PC-3 (cell line): ENCODE results near the gene CFD. TPM values are rescaled to one million over a fixed set of nuclear protein-coding genes. Genes with fewer than 3 reads are reported as not detected.

Experiments used
- ATAC-seq: fragments of 200-7000 bp; cut with Tn5 transposase; 2 replicates; pipeline ENCODE4 v1.9.1; 2020; ENCODE audit warnings: mild to moderate bottlenecking, moderate library complexity
- BruUV-seq: library from RNA; stranded (reverse); fragments of 400-500 nt; replicated peaks from 2 replicates; lab custom pipeline; 2021; lab: Mats Ljungman, UMichigan
- CTCF ChIA-PET: fragments of 300-600 bp; sonication (Branson Sonifier 250); formaldehyde crosslinking; loops from one replicate; lab custom pipeline; 2022; ENCODE audit warnings: antibody characterized with exemption; lab: Charles Lee
- POLR2A ChIA-PET: fragments of 300-600 bp; sonication (Branson Sonifier 250); formaldehyde crosslinking; loops from one replicate; lab custom pipeline; 2022; ENCODE audit warnings: antibody characterized with exemption; ENCODE audit not compliant: unreplicated experiment; lab: Charles Lee
- DNase-seq: peaks from one replicate; pipeline ENCODE4 v3.0.0-alpha.2; 2015
- H2AFZ ChIP-seq: fragments of 300-600 bp; sonication (generic); 2 replicates; pipeline ENCODE4 v1.6.0; 2016; ENCODE audit warnings: antibody characterized with exemption, low read length
- H3F3A ChIP-seq: fragments of 300-600 bp; sonication (generic); one replicate; pipeline ENCODE4 v1.6.0; 2017; ENCODE audit warnings: antibody characterized with exemption, low read length, control low read depth, mild to moderate bottlenecking; ENCODE audit not compliant: unreplicated experiment
- H3K27ac ChIP-seq: fragments of 300-600 bp; sonication (generic); 2 replicates; pipeline ENCODE4 v1.5.1; 2016; ENCODE audit warnings: mild to moderate bottlenecking, low read length
- H3K27me3 ChIP-seq: fragments of 300-600 bp; sonication (generic); 2 replicates; pipeline ENCODE4 v1.6.1; 2016; ENCODE audit warnings: low read length, mixed read lengths
- H3K36me3 ChIP-seq: fragments of 300-600 bp; sonication (generic); 2 replicates; pipeline ENCODE4 v1.6.1; 2016; ENCODE audit warnings: low read depth, mixed run types, low read length, mixed read lengths
- H3K4me1 ChIP-seq: fragments of 300-600 bp; sonication (generic); 2 replicates; pipeline ENCODE4 v1.5.1; 2016; ENCODE audit warnings: low read length; ENCODE audit not compliant: insufficient read depth
- H3K4me2 ChIP-seq: fragments of 300-600 bp; sonication (generic); 2 replicates; pipeline ENCODE4 v1.6.0; 2016; ENCODE audit warnings: low read length
- H3K4me3 ChIP-seq: fragments of 300-600 bp; sonication (generic); 2 replicates; pipeline ENCODE4 v1.5.1; 2016; ENCODE audit warnings: mild to moderate bottlenecking, low read length, mixed read lengths
- H3K79me2 ChIP-seq: fragments of 300-600 bp; sonication (generic); 2 replicates; pipeline ENCODE4 v1.6.1; 2017; ENCODE audit warnings: low read length, mixed read lengths
- H3K9ac ChIP-seq: fragments of 300-600 bp; sonication (generic); 2 replicates; pipeline ENCODE4 v1.6.0; 2016; ENCODE audit warnings: mild to moderate bottlenecking, low read length
- H3K9me2 ChIP-seq: fragments of 300-600 bp; sonication (generic); replicated peaks from 2 replicates; pipeline ENCODE4 v1.6.1; 2016; ENCODE audit warnings: mixed run types, low read length, mixed read lengths
- H3K9me3 ChIP-seq: fragments of 300-600 bp; sonication (generic); 2 replicates; pipeline ENCODE4 v1.6.1; 2016; ENCODE audit warnings: low read length, mixed read lengths
- H4K20me1 ChIP-seq: fragments of 300-600 bp; sonication (generic); 2 replicates; pipeline ENCODE4 v1.6.1; 2016; ENCODE audit warnings: low read length, mixed read lengths
- CTCF ChIP-seq: fragments of 300-600 bp; sonication (generic); conservative IDR thresholded peaks from 2 replicates; pipeline ENCODE4 v1.5.1; 2017; ENCODE audit warnings: antibody characterized with exemption, low read depth, mild to moderate bottlenecking, low read length
- EZH2 ChIP-seq: fragments of 300-600 bp; sonication (generic); IDR thresholded peaks from one replicate; pipeline ENCODE4 v1.6.1; 2017; ENCODE audit warnings: antibody characterized with exemption, mild to moderate bottlenecking, low read length; ENCODE audit not compliant: unreplicated experiment
- EZH2phosphoT487 ChIP-seq: fragments of 300-600 bp; sonication (generic); IDR thresholded peaks from 2 replicates; pipeline ENCODE4 v1.6.1; 2018; ENCODE audit warnings: mild to moderate bottlenecking, antibody characterized with exemption, low read length, borderline replicate concordance
- intact Hi-C: fragments of 100-400 bp; cut with micrococcal nuclease; formaldehyde crosslinking; loops from 2 replicates; pipeline ENCODE4 v1.9.0; 2023
- total RNA-seq: library from RNA; depleted of rRNA; stranded (reverse); fragments of >200 nt; gene quantifications from 2 replicates; pipeline ENCODE4 v1.2.3, GENCODE V29; 2014

CFD gene
- total RNA-seq, 1 experiment from 2014 or later, result 22.4 TPM

DNA sequence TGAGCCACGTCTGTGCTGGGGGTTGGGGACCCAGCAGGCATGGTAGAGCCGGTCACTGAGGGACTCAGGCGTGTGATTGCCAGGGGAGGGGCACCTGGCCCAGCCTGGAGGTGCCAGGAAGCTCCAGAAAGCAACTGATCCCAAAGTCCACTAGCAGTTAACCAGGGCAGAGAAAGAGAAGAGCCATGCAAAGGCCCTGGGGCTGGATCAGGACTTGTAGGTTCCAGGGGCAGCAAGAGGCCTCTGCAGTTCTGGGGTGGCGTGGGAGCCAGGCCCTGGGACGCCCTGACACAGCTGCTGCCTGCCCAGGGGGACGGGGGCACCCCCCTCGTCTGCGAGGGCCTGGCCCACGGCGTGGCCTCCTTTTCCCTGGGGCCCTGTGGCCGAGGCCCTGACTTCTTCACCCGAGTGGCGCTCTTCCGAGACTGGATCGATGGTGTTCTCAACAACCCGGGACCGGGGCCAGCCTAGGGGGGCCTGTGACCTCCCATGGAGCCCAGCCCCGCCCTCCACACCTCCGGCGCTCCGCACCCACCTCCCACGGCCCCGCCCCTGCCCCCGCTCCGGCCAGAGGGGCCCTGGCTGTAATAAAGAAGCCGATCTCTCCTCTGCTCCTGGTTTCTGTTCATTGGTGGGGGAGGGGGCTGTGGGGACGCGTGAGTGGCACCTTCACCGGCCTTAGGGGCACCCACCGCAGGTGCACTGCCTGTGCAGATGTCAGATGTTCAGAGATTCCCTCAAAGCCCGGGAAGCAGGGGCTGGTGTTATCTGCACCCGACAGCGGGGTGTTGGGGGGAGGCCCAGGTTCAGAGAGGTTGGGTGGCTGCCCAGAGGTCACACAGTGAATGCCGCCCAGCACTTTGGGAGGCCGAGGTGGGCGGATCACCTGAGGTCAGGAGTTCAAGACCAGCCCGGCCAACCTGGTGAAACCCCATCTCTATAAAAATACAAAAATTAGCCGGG, 27.8 kb upstream of the CFD start:
- CTCF ChIA-PET, result no interaction called here
- intact Hi-C loops, result loop anchor here (2.0 kb wide), 1 partner anchor 61 kb away; no protein-coding TSS in a partner anchor

DNA sequence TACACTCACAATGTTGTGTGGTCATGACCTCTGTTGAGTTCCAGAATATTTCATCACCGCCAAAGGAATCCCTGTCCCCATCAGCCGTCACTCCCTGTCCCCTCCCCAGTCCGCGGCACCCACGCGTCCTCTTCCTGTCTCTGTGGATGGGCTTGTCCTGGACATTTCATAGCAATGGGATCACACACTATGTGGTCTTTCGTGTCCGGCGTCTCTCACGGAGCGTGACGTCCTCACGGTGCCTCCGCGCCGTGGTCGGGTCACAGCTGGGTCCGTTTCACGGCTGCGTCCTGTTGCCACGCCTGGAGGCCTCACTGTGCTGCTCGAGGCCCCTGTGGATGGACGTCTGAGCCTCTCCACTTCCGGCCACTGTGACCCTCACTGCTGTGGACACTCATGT, 25.2 kb upstream of the CFD start:
- no TSS peak for BruUV-seq
- H3K27me3 ChIP-seq, result no peaks in the 10 kb centered on the region
- H2AFZ ChIP-seq, result no peak overlapping the region
- no peak overlapping the region for H3K9ac ChIP-seq
- ATAC-seq, result no peak
- intact Hi-C loops, result no loop called here
- H3K9me2 ChIP-seq, result no peaks in the 10 kb centered on the region
- no peaks in the 10 kb centered on the region for H4K20me1 ChIP-seq
- H3K79me2 ChIP-seq, result no peaks in the 10 kb centered on the region
- H3K36me3 ChIP-seq, result no peaks in the 10 kb centered on the region
- H3F3A ChIP-seq, result no peaks in the 10 kb centered on the region
- POLR2A ChIA-PET, result no interaction called here
- no peaks in the 10 kb centered on the region for H3K9me3 ChIP-seq
- no peak for DNase-seq
- no peaks in the 10 kb centered on the region for H3K4me1 ChIP-seq
- H3K4me2 ChIP-seq, result no peak overlapping the region
- CTCF ChIA-PET, result no interaction called here
- no peak overlapping the region for H3K4me3 ChIP-seq
- no peak overlapping the region for H3K27ac ChIP-seq
- no peak for TF ChIP-seq EZH2phosphoT487
- TF ChIP-seq CTCF, result no peak
- no peak for TF ChIP-seq EZH2

More for the DNA sequence above, 27.8 kb upstream of the CFD start:
- no peaks in the 10 kb centered on the region for H3K36me3 ChIP-seq
- no peak overlapping the region for H3K4me3 ChIP-seq
- no peaks in the 10 kb centered on the region for H3K79me2 ChIP-seq
- H3K27me3 ChIP-seq, result no peaks in the 10 kb centered on the region
- no peak overlapping the region for H3K27ac ChIP-seq
- TF ChIP-seq EZH2 (no peak), CTCF (no peak), EZH2phosphoT487 (no peak)
- H3F3A ChIP-seq, result no peaks in the 10 kb centered on the region
- H3K4me2 ChIP-seq, result no peak overlapping the region
- no peak overlapping the region for H3K9ac ChIP-seq
- no peak for ATAC-seq
- H3K9me2 ChIP-seq, result no peaks in the 10 kb centered on the region
- no peaks in the 10 kb centered on the region for H4K20me1 ChIP-seq
- H3K9me3 ChIP-seq, result no peaks in the 10 kb centered on the region
- POLR2A ChIA-PET, result no interaction called here
- no peak overlapping the region for H2AFZ ChIP-seq
- BruUV-seq, result no TSS peak
- no peaks in the 10 kb centered on the region for H3K4me1 ChIP-seq
- DNase-seq, result no peak
